Measurements from ENCODE around the gene WAC. TPM values are rescaled to one million over a fixed set of nuclear protein-coding genes. Genes with fewer than 3 reads are reported as not detected.
"Not testable (repeated sequence)": the region's sequence is repeated elsewhere in the genome, so short reads cannot be mapped to it uniquely, and the experiment has no call there.

WAC gene
- total RNA-seq (100 to 1,000 TPM; 132 to 180 (median 142) TPM), polyA plus RNA-seq (10 to 100 TPM; 39.1 to 48.6 (median 46.6) TPM)

GRCh38 chr10:28532337-28533185, at the start of gene WAC:
TSS of gene WAC (plus strand) at chr10:28533118. CDS start at chr10:28533580, 462 bp downstream.
- 0 to 1% methylated on average over 102 of the region's 102 CpGs for WGBS, 2 donors
- Histone ChIP-seq H3K4me3 (peak within 1 kb of the TSS; percentile 89 to 99 (median 99)), H3K9me3 (no peaks in the 10 kb centered on the region), H3K27ac (peak within 1 kb of the TSS; percentile 91 to 99 (median 98)), H3K4me1 (peaks cover 0 to 52% (median 38%) of the 10 kb centered on the region in 4 donors), H3K36me3 (peaks cover 7 to 30% (median 15%) of the 10 kb centered on the region in 4 donors), H3K27me3 (no peaks in the 10 kb centered on the region)
- peak; percentile 62 to 79 for TF ChIP-seq POLR2A (IDR thresholded peaks at IDR 0.05)
- TF ChIP-seq CTCF (IDR thresholded peaks at IDR 0.05), result peak in 2 of 4 experiments; percentile 8 to 20
- no peak for TF ChIP-seq EP300 (IDR thresholded peaks at IDR 0.05)
- peak; percentile 84 to 92 (median 88) for TF ChIP-seq POLR2AphosphoS5 (IDR thresholded peaks at IDR 0.05)
- intact Hi-C loops (cut with DNase I), result loop anchor here (5.0 kb wide), 3 partner anchors 55 to 230 kb away; partner anchors contain the start of gene MPP7
- peak; percentile 97 for DNase-seq

- Histone ChIP-seq H3K9me3 (no peaks in the 10 kb centered on the region), H3K27ac (no peak overlapping the region), H3K4me3 (no peak overlapping the region), H3K36me3 (no peaks in the 10 kb centered on the region), H3K27me3 (no peaks in the 10 kb centered on the region), H3K4me1 (no peaks in the 10 kb centered on the region)
- DNase-seq, result no peak
- no peak for TF ChIP-seq POLR2AphosphoS5 (IDR thresholded peaks at IDR 0.05)
- no peak for TF ChIP-seq CTCF (IDR thresholded peaks at IDR 0.05)
- WGBS, 2 donors, result 90 to 91% methylated on average over 6 of the region's 6 CpGs
- intact Hi-C loops (cut with DNase I), result no loop called here
Observed at GRCh38 chr10:28489206-28489605, 43.7 kb upstream of the WAC start.

GRCh38 chr10:28490256-28490865, 42.6 kb upstream of the WAC start:
- H3K9me3 ChIP-seq; DNase-seq; H3K27ac ChIP-seq; H3K36me3 ChIP-seq; H3K27me3 ChIP-seq; H3K4me1 ChIP-seq; intact Hi-C loops (cut with DNase I); H3K4me3 ChIP-seq: not testable (repeated sequence)
- 73 to 85% methylated on average over 2 of the region's 2 CpGs for WGBS, 2 donors

- no peaks in the 10 kb centered on the region for H3K9me3 ChIP-seq
- H3K27ac ChIP-seq, result peak overlapping the region in 1 of 4 donors; percentile 11
- H3K4me3 ChIP-seq, result no peak overlapping the region
- TF ChIP-seq POLR2AphosphoS5 (IDR thresholded peaks at IDR 0.05) (no peak), CTCF (IDR thresholded peaks at IDR 0.05) (no peak), POLR2A (IDR thresholded peaks at IDR 0.05) (no peak), EP300 (IDR thresholded peaks at IDR 0.05) (no peak)
- intact Hi-C loops (cut with DNase I), result no loop called here
- WGBS, 2 donors, result 53 to 62% methylated on average over 12 of the region's 12 CpGs
- H3K36me3 ChIP-seq, result no peaks in the 10 kb centered on the region
- H3K27me3 ChIP-seq, result no peaks in the 10 kb centered on the region
- no peak for DNase-seq
- no peaks in the 10 kb centered on the region for H3K4me1 ChIP-seq
Observed at GRCh38 chr10:28492116-28492920, 40.6 kb upstream of the WAC start.

GRCh38 chr10:28494420-28494819, 38.5 kb upstream of the WAC start:
- no peak for DNase-seq
- Histone ChIP-seq H3K36me3 (no peaks in the 10 kb centered on the region), H3K27ac (no peak overlapping the region), H3K4me1 (no peaks in the 10 kb centered on the region), H3K9me3 (no peaks in the 10 kb centered on the region), H3K4me3 (no peak overlapping the region), H3K27me3 (no peaks in the 10 kb centered on the region)
- intact Hi-C loops (cut with DNase I), result no loop called here
- TF ChIP-seq POLR2AphosphoS5 (IDR thresholded peaks at IDR 0.05) (no peak), POLR2A (IDR thresholded peaks at IDR 0.05) (no peak), CTCF (IDR thresholded peaks at IDR 0.05) (no peak), EP300 (IDR thresholded peaks at IDR 0.05) (no peak)
- WGBS, 2 donors, result 91 to 96% methylated on average over 2 of the region's 2 CpGs
